ENCODE measurements around the gene DCUN1D2.
"Not testable (repeated sequence)": the region's sequence is repeated elsewhere in the genome, so short reads cannot be mapped to it uniquely, and the experiment has no call there.

Gene DCUN1D2

GRCh38 chr13:113489549-113490495 lies 689 bp downstream of the DCUN1D2 start:
- peak; percentile 41 for DNase-seq

- DNase-seq = no peak
Observed at GRCh38 chr13:113489171-113489548, 1.4 kb downstream of the DCUN1D2 start.

GRCh38 chr13:113488283-113488682 lies 2.2 kb downstream of the DCUN1D2 start:
- DNase-seq = no peak

GRCh38 chr13:113486698-113487097 lies 3.8 kb downstream of the DCUN1D2 start:
- DNase-seq = no peak

- no peak for DNase-seq
Observed at GRCh38 chr13:113485545-113485944, 5.0 kb downstream of the DCUN1D2 start.

- DNase-seq = no peak
Observed at GRCh38 chr13:113483504-113484293, 6.8 kb downstream of the DCUN1D2 start.

GRCh38 chr13:113483081-113483480 lies 7.4 kb downstream of the DCUN1D2 start:
- no peak for DNase-seq

- DNase-seq = no peak
Observed at GRCh38 chr13:113479179-113479578, 11.3 kb downstream of the DCUN1D2 start.

- DNase-seq = no peak
Observed at GRCh38 chr13:113477724-113478123, 12.8 kb downstream of the DCUN1D2 start.

GRCh38 chr13:113476811-113477210 lies 13.7 kb downstream of the DCUN1D2 start:
- no peak for DNase-seq

- DNase-seq = no peak
Observed at GRCh38 chr13:113475911-113476310, 14.6 kb downstream of the DCUN1D2 start.

GRCh38 chr13:113475280-113475679 lies 15.2 kb downstream of the DCUN1D2 start:
- DNase-seq = no peak

GRCh38 chr13:113474179-113474578 lies 16.3 kb downstream of the DCUN1D2 start:
- DNase-seq = peak; percentile 66

GRCh38 chr13:113472355-113473025 lies 18.0 kb downstream of the DCUN1D2 start:
- no peak for DNase-seq

GRCh38 chr13:113471844-113472243 lies 18.7 kb downstream of the DCUN1D2 start:
- no peak for DNase-seq

GRCh38 chr13:113470635-113471163 lies 19.8 kb downstream of the DCUN1D2 start:
- DNase-seq = not testable (repeated sequence)

- DNase-seq = no peak
Observed at GRCh38 chr13:113470073-113470472, 20.4 kb downstream of the DCUN1D2 start.

- DNase-seq = no peak
Observed at GRCh38 chr13:113469582-113469981, 20.9 kb downstream of the DCUN1D2 start.

- DNase-seq = no peak
Observed at GRCh38 chr13:113468472-113469201, 21.9 kb downstream of the DCUN1D2 start.

- no peak for DNase-seq
Observed at GRCh38 chr13:113468029-113468428, 22.5 kb downstream of the DCUN1D2 start.

- DNase-seq = no peak
Observed at GRCh38 chr13:113466383-113466782, 24.1 kb downstream of the DCUN1D2 start.

- DNase-seq = no peak
Observed at GRCh38 chr13:113465300-113465699, 25.2 kb downstream of the DCUN1D2 start.

Measured in fibroblast of skin of abdomen (primary cell).